ENCODE measurements around the gene COL18A1.

DNA sequence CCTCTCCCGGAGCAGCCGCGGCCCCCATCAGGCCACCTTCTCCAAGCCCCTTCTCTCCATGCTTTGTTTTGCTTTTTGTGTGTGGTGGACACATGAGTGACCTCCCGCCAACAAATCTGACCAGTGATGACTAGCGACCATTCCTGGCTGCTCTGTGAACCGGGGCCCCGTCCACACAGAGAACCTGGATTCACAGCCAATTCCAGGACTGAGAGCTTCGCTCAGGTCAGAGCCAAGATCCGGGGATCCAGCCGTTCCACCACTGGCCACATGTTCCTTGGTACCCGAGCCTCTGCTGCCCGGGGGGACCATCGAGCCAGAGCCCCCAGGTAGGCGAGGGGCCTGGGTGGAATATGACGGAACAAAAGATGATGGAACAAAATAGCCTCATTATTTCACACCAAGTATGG is 46.7 kb upstream of the COL18A1 start:
- TF ChIP-seq, protein P1, sequence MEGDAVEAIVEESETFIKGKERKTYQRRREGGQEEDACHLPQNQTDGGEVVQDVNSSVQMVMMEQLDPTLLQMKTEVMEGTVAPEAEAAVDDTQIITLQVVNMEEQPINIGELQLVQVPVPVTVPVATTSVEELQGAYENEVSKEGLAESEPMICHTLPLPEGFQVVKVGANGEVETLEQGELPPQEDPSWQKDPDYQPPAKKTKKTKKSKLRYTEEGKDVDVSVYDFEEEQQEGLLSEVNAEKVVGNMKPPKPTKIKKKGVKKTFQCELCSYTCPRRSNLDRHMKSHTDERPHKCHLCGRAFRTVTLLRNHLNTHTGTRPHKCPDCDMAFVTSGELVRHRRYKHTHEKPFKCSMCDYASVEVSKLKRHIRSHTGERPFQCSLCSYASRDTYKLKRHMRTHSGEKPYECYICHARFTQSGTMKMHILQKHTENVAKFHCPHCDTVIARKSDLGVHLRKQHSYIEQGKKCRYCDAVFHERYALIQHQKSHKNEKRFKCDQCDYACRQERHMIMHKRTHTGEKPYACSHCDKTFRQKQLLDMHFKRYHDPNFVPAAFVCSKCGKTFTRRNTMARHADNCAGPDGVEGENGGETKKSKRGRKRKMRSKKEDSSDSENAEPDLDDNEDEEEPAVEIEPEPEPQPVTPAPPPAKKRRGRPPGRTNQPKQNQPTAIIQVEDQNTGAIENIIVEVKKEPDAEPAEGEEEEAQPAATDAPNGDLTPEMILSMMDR (IDR thresholded peaks at IDR 0.05; ENCODE audit: low read depth, low read length) = no peak
- no peak for TF ChIP-seq POLR2A (IDR thresholded peaks at IDR 0.05; ENCODE audit: extremely low read depth, insufficient read length)
- TF ChIP-seq, protein P2, sequence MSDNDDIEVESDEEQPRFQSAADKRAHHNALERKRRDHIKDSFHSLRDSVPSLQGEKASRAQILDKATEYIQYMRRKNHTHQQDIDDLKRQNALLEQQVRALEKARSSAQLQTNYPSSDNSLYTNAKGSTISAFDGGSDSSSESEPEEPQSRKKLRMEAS (IDR thresholded peaks at IDR 0.05; ENCODE audit: low read depth, low read length) = no peak

Data from NB4 (cell line).